Fibroblast of upper back skin (primary cell): ENCODE measurements around the gene PLEKHG3.

ENCODE experiments used
- DNase-seq: peaks from one replicate; pipeline ENCODE4 v3.0.0-alpha.2; 2013

Gene PLEKHG3

GRCh38 chr14:64766430-64767151 is 62.4 kb downstream of the PLEKHG3 start:
- no peak for DNase-seq

GRCh38 chr14:64767215-64767964 is 63.2 kb downstream of the PLEKHG3 start:
- no peak for DNase-seq

GRCh38 chr14:64768401-64769095 is 64.3 kb downstream of the PLEKHG3 start:
- DNase-seq, result no peak

- no peak for DNase-seq
Measured at GRCh38 chr14:64769096-64770020, 65.1 kb downstream of the PLEKHG3 start.

GRCh38 chr14:64770751-64771150 is 66.5 kb downstream of the PLEKHG3 start:
- DNase-seq, result no peak

- no peak for DNase-seq
Measured at GRCh38 chr14:64771161-64771560, 66.9 kb downstream of the PLEKHG3 start.

- no peak for DNase-seq
Measured at GRCh38 chr14:64772397-64772950, 68.2 kb downstream of the PLEKHG3 start.

GRCh38 chr14:64773046-64773445 is 68.8 kb downstream of the PLEKHG3 start:
- DNase-seq, result no peak

- no peak for DNase-seq
Measured at GRCh38 chr14:64773577-64773976, 69.4 kb downstream of the PLEKHG3 start.

GRCh38 chr14:64774272-64774671 is 70.0 kb downstream of the PLEKHG3 start:
- DNase-seq, result no peak

GRCh38 chr14:64775081-64775777 is 71.0 kb downstream of the PLEKHG3 start:
- no peak for DNase-seq

- DNase-seq, result no peak
Measured at GRCh38 chr14:64777461-64777860, 73.2 kb downstream of the PLEKHG3 start.

- DNase-seq, result no peak
Measured at GRCh38 chr14:64778104-64778754, 74.0 kb downstream of the PLEKHG3 start.

GRCh38 chr14:64779472-64779871 is 75.2 kb downstream of the PLEKHG3 start:
- DNase-seq, result no peak

- DNase-seq, result no peak
Measured at GRCh38 chr14:64782196-64782595, 78.0 kb downstream of the PLEKHG3 start.

- DNase-seq, result no peak
Measured at GRCh38 chr14:64784006-64784405, 79.8 kb downstream of the PLEKHG3 start.

- DNase-seq, result peak; percentile 48
Measured at GRCh38 chr14:64786296-64787149, 82.3 kb downstream of the PLEKHG3 start.

GRCh38 chr14:64787619-64788018 is 83.4 kb downstream of the PLEKHG3 start:
- DNase-seq, result no peak

GRCh38 chr14:64788706-64789105 is 84.5 kb downstream of the PLEKHG3 start:
- DNase-seq, result peak; percentile 97

- no peak for DNase-seq
Measured at GRCh38 chr14:64789696-64790095, 85.5 kb downstream of the PLEKHG3 start.
